ENCODE results near the gene BNC2.

DNA sequence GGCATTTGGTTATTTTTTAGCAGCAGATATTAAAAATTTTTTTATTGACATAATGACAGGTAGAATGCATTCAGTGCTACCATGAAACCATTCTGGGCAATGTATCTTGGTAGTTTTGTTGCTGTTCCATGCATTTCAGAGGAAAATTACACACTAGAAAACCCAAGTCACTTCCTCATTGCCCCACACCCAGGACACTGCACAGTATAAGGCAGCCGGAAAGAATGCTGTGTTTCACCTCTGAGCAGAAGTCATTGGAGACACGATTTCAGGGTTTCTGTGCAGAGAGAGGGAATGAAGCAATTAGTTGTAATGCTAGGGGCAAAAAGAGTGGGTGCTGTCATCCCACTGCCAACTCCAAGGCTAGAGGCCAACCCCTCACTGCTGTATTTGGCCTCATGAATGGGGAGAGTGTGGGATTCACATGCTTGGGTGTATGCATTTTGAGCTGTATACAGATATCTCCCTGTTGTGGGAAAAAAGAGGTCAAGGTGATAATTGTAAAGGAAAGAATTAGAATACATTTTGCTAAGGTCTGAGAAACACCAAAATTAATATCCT lies 290.5 kb downstream of the BNC2 start:
- no peak for TF ChIP-seq CTCF (IDR thresholded peaks at IDR 0.05)
- no peak for TF ChIP-seq POLR2A (IDR thresholded peaks at IDR 0.05)
